GM18499 (cell line): ENCODE results near the gene GRIK4.
A peak's percentile ranks its signal among the peaks of the same experiment; 100 is the strongest.

Experiments used
- ATAC-seq: cut with Tn5 transposase; IDR thresholded peaks from one replicate; pipeline ENCODE4 v1.9.1; 2021; ENCODE audit warnings: moderate number of reproducible peaks; ENCODE audit not compliant: insufficient read depth, unreplicated experiment

The GRIK4 gene

DNA sequence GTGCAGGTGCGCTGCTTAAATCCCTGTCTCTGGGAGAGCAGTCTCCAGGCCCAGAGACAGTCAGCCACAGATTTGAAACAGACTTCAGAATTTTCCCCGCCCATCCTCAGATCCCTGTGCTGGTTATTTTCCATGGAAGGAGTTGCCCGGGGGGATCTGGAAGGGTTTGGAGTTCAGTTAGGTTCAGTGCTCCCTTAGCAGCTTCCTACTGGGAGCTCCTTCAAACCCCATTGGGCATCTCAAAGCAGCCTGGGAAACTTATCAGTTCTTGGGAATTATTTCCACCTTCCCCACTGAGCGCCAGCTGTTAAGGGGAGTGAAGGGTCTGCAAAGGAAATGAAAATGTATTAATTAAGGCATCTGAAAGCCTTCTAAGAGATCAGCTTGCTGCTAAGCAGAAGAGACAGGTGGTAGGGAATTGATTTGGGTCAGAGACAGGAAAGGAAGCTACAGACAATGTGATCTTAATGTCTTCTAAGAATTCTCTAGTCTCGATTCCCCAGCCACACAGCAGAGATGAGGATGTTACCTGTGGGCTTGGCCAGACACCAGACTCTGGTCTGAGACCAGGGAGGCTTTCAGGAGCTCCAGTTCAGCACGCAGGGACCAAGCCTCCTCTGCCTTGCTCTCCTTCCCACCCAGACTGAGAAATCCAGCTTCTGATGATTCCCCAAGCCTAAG, 406.2 kb downstream of the GRIK4 start:
- no peak for ATAC-seq

DNA sequence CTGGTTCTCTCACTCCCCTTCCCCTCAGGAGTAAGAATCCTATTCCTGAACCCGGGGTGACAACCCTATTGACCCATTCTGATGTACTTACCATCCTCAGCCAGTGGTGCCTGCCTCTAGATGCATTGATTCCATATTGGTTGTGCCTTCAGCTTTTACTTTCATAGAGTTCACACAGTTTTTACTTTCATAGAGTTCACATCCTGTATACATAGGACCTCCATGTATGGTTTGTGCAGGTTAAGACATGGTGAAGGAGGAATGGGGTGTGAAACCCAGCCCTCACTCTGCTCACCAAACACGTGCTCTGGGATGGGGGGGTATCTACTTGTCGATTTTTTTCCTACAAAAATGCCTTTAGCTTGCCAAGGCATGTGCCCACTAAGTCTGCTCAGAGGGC, 406.7 kb downstream of the GRIK4 start:
- ATAC-seq, result no peak

DNA sequence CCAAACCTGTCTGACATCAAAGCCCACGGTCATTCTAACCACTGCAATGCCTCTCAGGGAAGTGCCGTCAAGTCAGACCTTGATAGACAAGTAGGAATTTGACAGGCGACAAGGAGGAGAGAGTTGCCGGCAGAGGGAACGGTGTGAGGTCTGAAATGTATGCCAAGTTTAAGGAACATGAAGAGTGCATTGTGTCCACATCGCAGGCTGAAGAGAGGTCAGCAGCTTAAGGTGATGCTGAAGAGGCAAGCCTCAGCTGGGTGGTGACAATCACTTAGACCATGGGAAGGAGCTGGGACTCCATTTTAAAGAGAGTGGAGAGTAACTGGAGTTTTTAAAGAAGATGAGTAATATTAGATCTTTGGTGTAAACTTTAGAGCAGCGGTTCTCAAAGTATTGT, 407.5 kb downstream of the GRIK4 start:
- no peak for ATAC-seq

DNA sequence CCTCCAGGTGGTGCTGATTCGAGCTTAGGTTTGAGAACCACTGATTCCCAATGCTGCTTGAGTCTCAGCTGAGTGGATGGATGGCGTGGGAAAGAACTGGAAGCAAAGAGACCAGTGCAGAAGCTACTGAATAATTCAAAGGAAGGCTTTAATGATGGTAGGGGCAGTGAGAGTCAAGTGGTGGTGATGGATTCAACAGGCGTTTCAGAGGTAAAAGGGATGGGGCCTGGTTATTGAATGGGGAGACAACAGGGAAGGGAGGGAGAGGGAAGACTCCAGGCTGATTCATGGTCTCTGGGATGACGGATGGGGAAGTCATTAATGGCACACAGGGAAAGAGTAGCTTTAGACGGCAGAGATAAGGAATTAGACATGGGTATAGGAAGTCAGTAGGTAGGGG, 408.0 kb downstream of the GRIK4 start:
- no peak for ATAC-seq

DNA sequence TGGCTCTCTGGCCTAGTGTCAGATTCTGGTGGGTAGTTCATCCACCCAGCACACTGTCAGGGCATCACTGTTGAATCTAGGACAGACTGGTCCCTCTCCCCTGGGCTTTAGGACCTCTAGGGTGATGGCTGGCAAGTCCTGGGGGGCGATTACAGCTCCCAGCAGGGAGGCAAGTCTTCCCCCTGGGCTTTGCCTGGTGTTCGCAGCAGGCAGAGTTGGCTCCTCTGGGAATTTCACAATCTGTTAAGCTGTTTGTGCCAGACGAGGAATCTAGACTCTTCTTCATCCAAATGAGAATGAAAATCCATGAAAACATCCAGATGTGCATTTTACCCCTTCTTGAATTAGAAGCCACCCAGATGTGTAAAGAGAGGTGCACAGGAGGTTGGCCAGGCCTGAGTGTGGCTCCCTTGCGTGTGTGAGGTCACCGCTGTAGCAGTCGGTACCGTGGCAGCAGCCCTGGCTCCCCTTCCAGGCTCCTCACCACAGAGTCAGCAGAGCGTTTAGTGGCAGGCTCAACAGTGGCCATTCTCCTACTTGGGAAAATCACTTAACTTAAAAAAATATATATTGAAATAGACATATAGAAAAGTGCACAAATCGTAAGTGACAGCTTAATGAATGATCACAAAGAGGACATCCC, 412.4 kb downstream of the GRIK4 start:
- no peak for ATAC-seq

DNA sequence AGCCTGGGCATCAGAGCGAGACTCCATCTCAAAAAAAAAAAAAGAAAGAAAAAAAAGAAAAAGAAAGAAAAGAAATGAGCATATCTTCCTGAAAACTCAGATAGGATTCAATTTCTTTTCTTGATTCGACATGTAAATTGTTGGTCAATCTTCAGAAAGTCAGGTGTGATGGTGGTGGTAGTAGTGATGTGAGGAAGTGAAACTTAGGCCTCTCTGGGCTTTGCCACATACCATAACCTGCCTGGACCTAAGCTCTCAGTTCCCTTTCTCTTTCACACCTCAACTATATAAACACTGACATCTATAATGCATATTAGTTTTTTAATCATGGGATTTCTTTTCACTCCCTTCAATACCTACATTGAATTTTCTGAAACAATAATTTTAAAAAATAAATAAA, 414.4 kb downstream of the GRIK4 start:
- ATAC-seq, result peak; percentile 97

DNA sequence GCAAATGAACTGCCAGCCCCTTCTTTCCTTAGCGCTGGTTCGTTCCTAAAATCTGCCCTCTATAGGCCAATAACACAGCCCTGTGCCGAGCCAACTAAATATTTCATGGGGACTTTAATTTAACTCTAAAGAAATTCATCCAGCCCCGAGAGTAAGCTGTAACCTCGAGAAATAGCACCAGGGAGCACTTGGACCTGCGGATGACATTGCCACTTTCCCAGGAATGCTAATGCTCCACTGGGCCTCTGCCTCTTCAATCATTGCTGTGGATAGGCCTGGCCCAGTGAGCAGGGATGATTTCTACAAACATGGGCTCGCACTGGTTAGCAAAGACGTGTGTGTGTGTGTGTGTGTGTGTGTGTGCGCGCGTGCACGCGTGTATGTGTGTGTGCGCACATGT, 417.1 kb downstream of the GRIK4 start:
- no peak for ATAC-seq

DNA sequence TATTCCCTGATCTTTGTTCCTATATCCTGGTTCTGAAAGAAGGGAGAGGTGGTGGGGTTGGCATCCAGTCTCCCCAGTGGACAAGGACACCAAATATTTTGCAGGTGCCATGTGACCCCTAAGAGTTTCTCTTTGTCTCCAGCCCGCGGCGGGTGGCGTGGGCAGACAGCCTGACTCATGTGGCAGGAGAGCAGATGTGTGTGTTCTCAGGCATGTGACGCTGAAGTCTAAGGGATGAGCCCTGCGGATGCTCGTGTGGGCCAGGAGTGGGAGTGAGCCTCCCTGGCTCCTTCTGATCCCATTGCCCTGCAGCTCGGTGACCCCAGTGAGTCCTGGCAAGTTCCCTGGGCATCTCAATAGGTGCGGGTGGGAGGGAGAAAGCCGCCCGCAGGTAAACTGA, 417.5 kb downstream of the GRIK4 start:
- ATAC-seq, result no peak

DNA sequence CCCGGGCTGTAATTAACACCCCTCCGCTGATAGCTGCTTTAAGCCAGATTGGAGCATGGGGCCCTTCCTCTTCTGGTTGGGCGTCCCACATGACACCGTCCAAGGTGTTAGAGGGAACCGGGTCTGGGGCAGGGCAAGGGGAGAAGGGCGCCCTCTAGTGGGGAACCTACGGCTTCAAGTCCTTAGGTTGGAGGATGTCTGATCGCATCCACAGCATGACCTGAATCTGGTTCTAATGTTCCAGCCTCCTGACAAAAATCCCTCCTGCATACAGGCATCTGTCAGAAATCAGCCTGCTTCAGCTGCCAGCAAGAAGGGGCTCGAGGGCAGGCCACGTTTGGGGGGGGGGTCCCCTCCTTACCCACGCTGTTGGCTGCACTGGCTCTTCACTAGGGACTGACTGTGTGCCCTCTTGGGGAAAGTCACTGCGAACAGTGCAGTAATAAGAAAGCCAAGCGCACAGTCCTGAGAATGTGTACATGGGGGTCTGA, 418.2 kb downstream of the GRIK4 start:
- ATAC-seq, result no peak

DNA sequence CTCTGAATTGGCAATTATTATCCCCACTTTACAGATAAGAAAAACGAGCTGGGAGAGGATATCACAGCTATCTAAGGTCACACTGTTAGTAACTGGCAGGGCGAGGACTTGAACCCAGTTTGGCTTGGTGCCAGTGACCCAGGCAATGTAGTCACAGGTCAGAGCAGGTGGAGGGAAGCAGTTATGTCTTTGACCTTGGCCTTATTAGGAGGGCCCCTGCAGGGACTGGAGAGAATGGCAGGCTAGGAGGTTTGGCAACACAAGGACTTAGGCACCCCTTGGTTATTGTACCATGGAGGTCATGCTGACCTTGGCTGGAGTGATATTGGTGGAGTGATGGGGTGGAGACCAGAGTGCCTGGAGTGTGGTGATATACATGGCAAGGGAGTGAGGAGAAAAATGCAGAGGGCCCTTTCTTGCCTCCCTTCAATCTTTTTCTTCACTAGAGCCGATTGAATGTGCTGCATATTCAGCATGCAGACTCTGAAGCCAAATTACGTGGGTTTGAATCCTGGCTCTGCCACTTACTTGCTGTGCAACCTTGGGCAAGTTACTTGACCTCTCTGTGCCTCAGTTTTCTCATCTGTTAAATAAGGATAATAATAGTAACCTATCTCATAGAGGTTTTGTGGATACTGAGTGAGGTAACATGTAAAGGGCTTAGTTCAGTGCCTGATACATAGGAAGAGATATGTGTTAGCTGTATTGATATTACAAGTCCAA, 419.7 kb downstream of the GRIK4 start:
- no peak for ATAC-seq

DNA sequence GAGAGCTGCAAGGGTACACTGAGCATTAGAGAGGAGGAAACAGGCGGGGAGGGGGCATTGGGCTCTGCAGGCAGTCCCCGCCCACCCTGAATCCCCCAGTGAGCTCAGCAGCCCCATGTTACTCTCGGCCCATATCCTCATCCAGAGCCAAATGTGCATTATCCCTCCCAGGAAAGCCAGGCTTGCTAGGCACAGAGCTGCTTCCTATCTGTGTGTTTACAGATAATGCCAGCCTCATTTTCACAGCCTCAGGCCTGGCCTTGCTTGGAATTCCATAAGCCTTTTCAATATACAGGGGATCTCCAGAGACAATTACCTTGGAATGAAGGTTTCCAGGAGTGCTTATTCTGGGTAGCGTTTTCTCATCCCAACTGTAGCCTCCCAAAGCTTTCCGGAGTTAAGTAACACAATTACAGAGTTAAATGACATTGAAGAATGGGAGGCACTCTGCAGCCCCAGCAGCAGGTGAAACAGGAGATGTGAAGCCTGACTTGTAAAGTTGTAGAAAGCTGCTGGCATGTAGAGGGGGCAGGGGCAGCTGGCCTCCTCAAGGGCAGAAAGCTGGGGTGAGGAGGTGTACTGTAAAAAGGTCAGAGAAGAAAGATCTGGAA, 420.9 kb downstream of the GRIK4 start:
- ATAC-seq, result no peak

DNA sequence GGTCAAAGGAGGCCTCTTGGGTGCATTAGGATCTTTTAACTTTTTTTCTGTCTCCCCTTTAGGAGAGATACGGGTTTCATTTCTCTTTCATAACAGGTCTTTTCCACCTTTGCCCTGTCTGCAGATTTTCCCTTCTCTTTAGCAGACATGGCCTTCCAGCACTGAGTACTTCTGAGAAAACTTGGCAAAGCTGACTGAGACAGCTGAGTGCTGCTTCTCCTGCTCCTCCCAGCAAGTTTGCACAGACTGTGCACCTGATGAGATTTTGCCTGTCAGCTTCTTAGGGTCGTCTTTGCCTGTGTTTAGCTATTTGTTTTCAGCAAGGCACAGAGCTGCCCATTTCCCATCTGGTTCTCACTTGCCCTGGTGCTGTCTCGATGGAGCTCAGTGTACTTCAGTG, 424.8 kb downstream of the GRIK4 start:
- no peak for ATAC-seq

DNA sequence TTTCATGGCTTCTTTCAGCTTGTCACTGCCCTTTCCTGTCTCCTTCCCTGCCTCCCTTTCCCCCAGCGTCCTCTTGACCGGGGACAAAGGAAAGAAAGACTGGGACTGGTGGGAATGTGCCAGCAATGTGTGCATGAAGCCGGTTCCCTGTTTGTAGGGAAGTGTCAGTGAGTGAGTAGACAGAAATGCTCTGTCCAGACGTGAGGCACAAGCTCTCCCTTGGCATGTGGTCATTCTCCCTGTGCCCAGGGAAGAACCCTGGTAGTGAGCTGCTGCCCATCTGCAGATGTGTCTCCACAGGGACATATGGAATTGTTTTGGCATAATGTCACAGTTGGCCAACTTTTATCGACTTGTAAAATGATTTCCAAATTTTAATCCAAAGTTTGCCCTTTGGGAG, 426.0 kb downstream of the GRIK4 start:
- ATAC-seq, result no peak

DNA sequence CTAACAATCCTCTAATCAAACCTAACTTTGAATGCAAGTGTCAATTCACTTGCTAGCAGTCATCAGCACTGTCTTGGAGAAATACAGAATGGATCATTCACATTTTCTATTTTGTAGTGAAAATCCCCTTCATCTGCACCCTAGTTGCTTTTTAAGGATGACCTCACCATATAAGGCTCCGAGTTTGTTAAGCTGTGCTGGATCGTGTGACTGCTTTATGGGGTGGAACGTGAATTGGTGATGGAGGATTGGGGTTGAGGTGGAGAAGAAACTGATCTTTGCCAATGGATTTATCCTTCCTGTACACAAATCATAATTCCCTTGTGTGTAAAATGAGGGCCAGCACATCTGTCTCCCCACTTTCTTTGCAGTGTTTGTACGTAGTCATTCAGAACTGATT, 426.7 kb downstream of the GRIK4 start:
- ATAC-seq, result no peak

DNA sequence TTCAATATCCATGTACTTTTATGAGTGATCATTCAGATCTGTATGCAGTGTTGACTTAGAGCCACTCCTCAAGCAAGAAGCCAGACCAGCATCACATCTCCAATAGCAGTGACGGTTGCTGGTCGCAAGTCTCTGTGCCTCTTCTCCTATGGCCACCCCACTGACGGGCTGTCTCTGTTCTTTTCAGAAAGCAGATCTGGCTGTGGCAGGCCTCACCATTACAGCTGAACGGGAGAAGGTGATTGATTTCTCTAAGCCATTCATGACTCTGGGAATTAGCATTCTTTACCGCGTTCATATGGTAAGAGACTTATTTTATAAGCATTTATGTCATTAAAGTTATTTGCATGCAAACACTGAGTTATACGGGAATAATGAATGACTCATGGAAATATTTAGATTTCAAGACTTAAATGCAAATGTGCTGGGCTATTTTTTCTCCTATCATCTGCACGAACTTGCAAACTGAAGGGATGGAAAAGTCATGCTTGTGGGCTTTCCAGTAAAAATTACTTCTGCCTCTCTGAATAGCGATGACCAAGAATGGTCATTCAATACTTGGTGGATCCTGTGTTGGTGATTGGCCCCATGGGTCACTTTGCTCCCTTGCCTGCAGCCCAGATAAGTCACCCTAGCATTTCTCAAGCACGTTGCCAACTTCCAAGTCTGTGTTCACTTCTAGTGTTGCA, 428.8 kb downstream of the GRIK4 start:
- ATAC-seq, result no peak

DNA sequence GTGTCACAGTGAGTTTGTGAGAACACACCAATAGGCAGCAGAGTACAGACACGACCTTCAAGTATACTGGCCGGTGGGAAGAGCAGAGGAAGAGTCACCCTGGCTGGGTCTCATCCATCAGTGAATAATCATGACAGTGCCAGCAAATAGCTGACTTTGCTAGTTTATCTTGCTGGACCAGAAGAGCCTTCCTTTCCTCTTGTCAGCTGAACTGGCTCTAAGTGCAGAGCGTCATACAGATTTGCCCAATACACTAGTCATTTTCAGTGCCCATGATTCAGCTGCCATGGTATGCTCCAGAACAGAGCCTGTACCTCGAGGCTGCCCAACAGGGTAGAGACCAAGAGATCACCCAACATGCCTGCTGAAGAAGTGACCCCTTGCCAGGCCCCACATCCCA, 429.5 kb downstream of the GRIK4 start:
- ATAC-seq, result no peak

DNA sequence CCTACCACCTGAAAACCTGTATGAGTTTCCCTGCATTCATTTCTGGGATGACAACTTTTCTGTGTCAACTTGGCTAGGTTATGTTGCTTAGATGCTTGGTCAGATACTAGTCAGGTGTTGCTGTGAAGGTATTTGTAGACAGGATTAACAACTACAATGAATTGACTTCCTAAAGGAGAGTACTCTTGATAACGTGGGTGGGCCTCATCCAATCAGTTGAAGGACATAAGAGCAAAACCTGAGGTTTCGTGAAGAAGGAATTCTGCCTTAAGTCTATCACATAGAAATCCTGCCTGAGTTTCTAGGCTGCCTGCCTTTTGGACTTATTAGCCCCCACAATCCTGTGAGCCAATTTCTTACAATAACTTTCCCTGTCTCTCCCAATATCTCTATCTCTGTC, 431.2 kb downstream of the GRIK4 start:
- ATAC-seq, result no peak

DNA sequence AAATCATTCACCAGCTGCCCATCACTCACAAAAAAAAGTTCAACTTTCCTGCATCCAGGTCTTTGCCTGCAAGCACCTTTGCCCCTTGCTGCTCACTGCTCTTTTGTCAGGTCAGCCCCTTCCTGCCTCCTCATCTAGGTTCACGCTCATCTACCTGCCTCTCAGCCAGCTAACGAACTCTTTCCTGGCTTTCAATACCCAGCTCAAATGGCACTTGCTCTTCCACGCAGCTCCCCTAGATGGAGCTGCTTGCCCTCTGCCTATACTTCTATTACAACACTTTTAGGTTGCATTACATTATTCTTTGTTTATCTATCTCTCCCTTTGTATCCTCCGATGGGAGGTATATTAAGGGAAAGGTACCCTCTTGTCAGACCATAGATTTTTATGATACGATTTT, 433.5 kb downstream of the GRIK4 start:
- ATAC-seq, result no peak

DNA sequence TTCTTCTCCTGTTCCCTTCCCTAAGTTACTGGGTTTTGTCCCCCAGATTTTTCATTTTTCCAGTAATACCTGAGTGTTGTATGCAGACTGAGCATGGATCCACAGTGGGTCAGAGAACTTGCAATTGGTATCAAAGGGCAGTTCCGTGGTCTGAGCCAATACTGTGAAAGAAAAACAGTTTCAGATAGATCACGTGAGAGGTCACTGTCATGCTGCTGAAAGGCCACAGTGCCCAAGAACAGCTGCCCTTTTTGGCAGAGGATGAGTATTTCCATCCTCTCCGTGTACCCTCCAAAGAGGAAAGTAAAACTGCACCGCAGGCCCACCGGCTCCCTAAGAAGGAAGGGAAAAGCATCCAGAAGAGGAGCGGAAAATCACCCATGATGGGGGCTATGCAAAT, 439.3 kb downstream of the GRIK4 start:
- ATAC-seq, result no peak
